ENCODE results near the gene CCDC71L. TPM values are rescaled to one million over a fixed set of nuclear protein-coding genes. Genes with fewer than 3 reads are reported as not detected.
A peak's percentile ranks its signal among the peaks of the same experiment; 100 is the strongest.

CCDC71L gene
- total RNA-seq, 4 donors from 2014 or later, result 9.1 to 30.9 (median 18.8) TPM

DNA sequence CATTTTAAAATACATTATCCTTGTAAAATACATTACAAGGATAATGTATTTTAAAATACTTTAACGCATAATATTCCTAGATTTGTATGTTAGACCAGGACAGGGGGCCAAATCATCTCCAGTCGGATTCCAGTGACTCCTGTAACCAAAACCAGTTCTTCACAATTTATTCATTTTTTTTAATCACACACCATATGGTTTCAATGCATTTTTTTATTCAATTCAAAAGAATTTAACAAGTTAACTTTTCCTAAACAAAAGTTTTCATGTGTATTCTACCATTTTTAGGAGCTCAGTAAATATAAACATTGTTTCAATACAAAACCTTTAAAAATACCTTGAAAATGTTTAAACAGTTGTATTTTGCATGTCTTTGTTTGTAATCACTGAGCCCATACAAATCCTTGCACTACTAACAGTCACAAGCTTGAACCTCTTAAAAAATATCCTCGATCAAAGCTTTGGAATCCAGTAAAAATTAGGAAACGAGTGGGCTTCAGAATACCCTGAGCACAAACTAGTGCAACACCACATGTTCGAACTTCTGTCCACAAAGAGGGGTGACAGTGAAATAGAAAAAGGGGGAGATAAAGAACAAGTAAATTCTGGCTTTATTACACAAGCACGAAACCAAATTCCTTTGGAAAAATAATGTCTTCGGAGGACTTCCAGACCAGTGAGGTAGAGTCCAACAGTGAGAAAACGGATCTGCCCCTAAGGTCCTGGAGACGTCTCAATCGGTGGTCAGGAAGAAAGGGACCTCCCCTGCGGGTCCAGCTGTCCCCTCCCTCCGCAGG lies 1.6 kb downstream of the CCDC71L start:
- peak overlapping the region; percentile 62 to 83 for H3K4me3 ChIP-seq
- intact Hi-C loops (cut with DNase I; ENCODE audit: low total_unique reads), result no loop called here
- no peak for DNase-seq
- H3K36me3 ChIP-seq, result no peaks in the 10 kb centered on the region
- H3K9me3 ChIP-seq, result no peaks in the 10 kb centered on the region
- peak overlapping the region; percentile 97 to 99 for H3K27ac ChIP-seq
- no peak for TF ChIP-seq POLR2A (IDR thresholded peaks at IDR 0.05)
- TF ChIP-seq, protein P1, sequence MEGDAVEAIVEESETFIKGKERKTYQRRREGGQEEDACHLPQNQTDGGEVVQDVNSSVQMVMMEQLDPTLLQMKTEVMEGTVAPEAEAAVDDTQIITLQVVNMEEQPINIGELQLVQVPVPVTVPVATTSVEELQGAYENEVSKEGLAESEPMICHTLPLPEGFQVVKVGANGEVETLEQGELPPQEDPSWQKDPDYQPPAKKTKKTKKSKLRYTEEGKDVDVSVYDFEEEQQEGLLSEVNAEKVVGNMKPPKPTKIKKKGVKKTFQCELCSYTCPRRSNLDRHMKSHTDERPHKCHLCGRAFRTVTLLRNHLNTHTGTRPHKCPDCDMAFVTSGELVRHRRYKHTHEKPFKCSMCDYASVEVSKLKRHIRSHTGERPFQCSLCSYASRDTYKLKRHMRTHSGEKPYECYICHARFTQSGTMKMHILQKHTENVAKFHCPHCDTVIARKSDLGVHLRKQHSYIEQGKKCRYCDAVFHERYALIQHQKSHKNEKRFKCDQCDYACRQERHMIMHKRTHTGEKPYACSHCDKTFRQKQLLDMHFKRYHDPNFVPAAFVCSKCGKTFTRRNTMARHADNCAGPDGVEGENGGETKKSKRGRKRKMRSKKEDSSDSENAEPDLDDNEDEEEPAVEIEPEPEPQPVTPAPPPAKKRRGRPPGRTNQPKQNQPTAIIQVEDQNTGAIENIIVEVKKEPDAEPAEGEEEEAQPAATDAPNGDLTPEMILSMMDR (IDR thresholded peaks at IDR 0.05), result no peak
- peaks cover 0 to 14% of the 10 kb centered on the region in 2 donors for H3K4me1 ChIP-seq
- no peaks in the 10 kb centered on the region for H3K27me3 ChIP-seq

- TF ChIP-seq, protein P1 (IDR thresholded peaks at IDR 0.05), result no peak
- no peak for TF ChIP-seq POLR2A (IDR thresholded peaks at IDR 0.05)
- DNase-seq, result no peak
- no peaks in the 10 kb centered on the region for H3K36me3 ChIP-seq
- H3K27me3 ChIP-seq, result no peaks in the 10 kb centered on the region
- no peaks in the 10 kb centered on the region for H3K9me3 ChIP-seq
- peak overlapping the region in 1 of 2 donors; percentile 83 for H3K4me3 ChIP-seq
- H3K27ac ChIP-seq, result peak overlapping the region; percentile 97 to 99
- H3K4me1 ChIP-seq, result peaks cover 0 to 14% of the 10 kb centered on the region in 2 donors
- intact Hi-C loops (cut with DNase I; ENCODE audit: low total_unique reads), result no loop called here
Measured at GRCh38 chr7:106658316-106659165, 2.4 kb downstream of the CCDC71L start.

DNA sequence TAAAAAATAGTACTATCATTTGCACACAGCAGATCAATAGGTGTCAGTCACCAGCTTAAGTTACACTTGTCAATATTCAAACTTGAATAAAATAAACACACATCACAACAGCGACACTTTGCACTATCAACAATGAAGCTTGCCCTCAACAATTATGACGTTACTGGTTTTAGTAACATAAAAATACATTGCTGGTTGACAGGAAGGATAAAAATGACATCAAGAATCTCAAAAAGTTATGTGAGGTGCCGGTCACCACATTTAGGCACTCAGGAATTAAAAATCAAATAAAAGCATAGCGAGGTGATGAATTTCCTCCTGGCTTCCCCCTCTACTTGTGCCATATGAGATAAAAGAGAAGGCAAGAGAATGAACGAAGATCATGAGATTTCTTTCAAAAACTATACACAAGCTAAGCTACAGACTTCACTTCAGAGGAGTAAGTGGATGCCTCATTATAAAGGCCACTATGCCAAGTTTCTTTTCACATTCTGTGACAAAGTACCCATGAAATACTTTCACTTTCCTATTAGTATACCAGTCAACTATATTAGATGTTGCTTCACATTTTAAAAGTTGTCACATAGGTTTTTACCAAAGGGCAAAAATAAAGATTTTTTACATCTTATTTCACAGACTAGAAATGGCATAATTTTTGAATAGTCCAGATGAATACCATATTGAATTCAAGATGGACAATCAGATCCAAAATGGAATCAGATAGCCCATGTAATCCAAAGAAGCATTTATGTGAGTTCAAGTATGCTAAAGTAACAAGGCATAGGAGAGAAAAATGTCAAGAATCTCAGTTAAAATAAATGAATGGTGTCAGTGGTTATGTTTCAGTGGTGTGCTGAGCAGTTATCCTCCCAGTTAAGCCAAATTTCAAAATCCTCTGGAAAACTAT lies 3.6 kb downstream of the CCDC71L start:
- Histone ChIP-seq H3K36me3 (no peaks in the 10 kb centered on the region), H3K27ac (no peak overlapping the region), H3K4me3 (no peak overlapping the region), H3K4me1 (peaks cover 0 to 14% of the 10 kb centered on the region in 2 donors), H3K9me3 (no peaks in the 10 kb centered on the region), H3K27me3 (no peaks in the 10 kb centered on the region)
- DNase-seq, result no peak
- TF ChIP-seq POLR2A (IDR thresholded peaks at IDR 0.05), result no peak
- TF ChIP-seq, protein P1 (IDR thresholded peaks at IDR 0.05), result no peak
- intact Hi-C loops (cut with DNase I; ENCODE audit: low total_unique reads), result no loop called here

DNA sequence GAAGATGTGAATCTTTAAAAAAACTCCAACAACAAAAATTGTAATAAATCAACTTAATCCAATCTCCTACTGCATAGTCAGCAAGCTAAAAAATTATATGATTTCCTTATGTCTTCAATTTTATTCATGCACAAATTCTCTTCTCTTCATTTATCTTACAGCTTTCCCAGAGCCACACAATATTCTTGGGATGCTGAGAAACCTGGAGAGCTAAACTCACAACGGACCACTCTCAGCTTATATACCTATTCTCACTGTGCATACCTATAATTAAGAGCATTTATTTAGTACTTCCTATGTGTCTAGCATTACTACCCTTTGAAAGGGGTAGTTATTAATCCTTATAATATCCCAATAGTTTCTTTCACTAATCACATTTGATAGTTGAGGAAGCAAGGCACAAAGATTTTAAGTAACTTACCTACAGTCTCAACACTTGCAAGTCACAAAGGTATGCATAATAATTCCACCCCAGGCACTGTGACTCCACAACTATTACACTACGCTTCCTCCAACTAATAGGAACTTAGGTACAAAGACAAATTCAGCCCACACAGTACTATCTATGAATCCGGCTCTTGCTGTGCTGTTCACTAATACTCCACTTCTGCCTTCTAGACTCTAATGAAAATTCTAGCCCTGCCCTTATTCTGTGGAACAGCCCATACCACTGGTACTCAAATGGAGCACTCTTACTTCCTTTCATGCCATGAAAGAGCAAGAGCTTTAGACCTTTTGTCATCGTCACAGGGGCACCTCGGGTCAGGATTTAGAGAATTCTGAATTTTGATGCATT lies 5.1 kb downstream of the CCDC71L start:
- Histone ChIP-seq H3K4me1 (peaks cover 0 to 14% of the 10 kb centered on the region in 2 donors), H3K4me3 (no peak overlapping the region), H3K36me3 (no peaks in the 10 kb centered on the region), H3K9me3 (no peaks in the 10 kb centered on the region), H3K27ac (no peak overlapping the region), H3K27me3 (no peaks in the 10 kb centered on the region)
- intact Hi-C loops (cut with DNase I; ENCODE audit: low total_unique reads), result no loop called here
- no peak for DNase-seq
- TF ChIP-seq, protein P1 (IDR thresholded peaks at IDR 0.05), result no peak
- TF ChIP-seq POLR2A (IDR thresholded peaks at IDR 0.05), result no peak
